Loucy (cell line): Measurements from ENCODE around the gene CCNYL1.

Source experiments
- CTCF ChIP-seq: fragments of 200-600 bp; sonication (generic); conservative IDR thresholded peaks from 2 replicates; pipeline ENCODE4 v1.5.1; 2014; ENCODE audit warnings: mild to moderate bottlenecking, antibody characterized with exemption, low read length
- EZH2phosphoT487 ChIP-seq: fragments of 200-600 bp; IDR thresholded peaks from 2 replicates; pipeline ENCODE4 v1.6.1; 2018; ENCODE audit warnings: antibody characterized with exemption, mild to moderate bottlenecking, moderate library complexity, borderline replicate concordance

GRCh38 chr2:207729465-207729998, 18.1 kb downstream of the CCNYL1 start:
- no peak for TF ChIP-seq EZH2phosphoT487
- TF ChIP-seq CTCF, result no peak
